IMR-90 (cell line): ENCODE results near the gene REPIN1. TPM values are rescaled to one million over a fixed set of nuclear protein-coding genes. Genes with fewer than 3 reads are reported as not detected.

Experiments used
- ATAC-seq: fragments of 200-7000 bp; cut with Tn5 transposase; 2 replicates; pipeline ENCODE4 v1.9.1; 2020; ENCODE audit warnings: low read depth, mild to moderate bottlenecking, moderate library complexity
- BruUV-seq: library from RNA; stranded (reverse); fragments of 400-500 nt; replicated peaks from 2 replicates; lab custom pipeline; 2021; lab: Mats Ljungman, UMichigan
- CTCF ChIA-PET: fragments of 300-600 bp; formaldehyde crosslinking; extraction: SDS; loops from one replicate; lab custom pipeline; 2021; ENCODE audit warnings: antibody characterized with exemption; lab: Yijun Ruan, JAX
- POLR2A ChIA-PET: fragments of 300-600 bp; sonication (Branson Sonifier 250); formaldehyde crosslinking; loops from one replicate; lab custom pipeline; 2022; ENCODE audit warnings: antibody characterized with exemption; ENCODE audit not compliant: unreplicated experiment; lab: Charles Lee
- DNase-seq: peaks from one replicate; pipeline ENCODE4 v3.0.0; 2013
- H2AFZ ChIP-seq: replicated peaks from 2 replicates; pipeline ENCODE3; 2013; ENCODE audit warnings: low read length, mild to moderate bottlenecking; ENCODE audit not compliant: poor library complexity
- H2AK5ac ChIP-seq: 2 replicates; pipeline ENCODE4 v1.6.1; 2013; ENCODE audit warnings: low read depth, low read length, inconsistent platforms
- H2AK9ac ChIP-seq: replicated peaks from 2 replicates; pipeline ENCODE3; 2013; ENCODE audit warnings: mild to moderate bottlenecking, low read depth, low read length, moderate library complexity; ENCODE audit not compliant: poor library complexity
- H2BK120ac ChIP-seq: 2 replicates; pipeline ENCODE4 v1.6.1; 2013; ENCODE audit warnings: low read depth, low read length, inconsistent platforms
- H2BK15ac ChIP-seq: 3 replicates; pipeline ENCODE4 v1.6.1; 2013; ENCODE audit warnings: low read depth, low read length, inconsistent platforms
- H2BK20ac ChIP-seq: 2 replicates; pipeline ENCODE4 v1.6.1; 2013; ENCODE audit warnings: low read depth, mild to moderate bottlenecking, inconsistent platforms, low read length, moderate library complexity
- H2BK5ac ChIP-seq: 2 replicates; pipeline ENCODE4 v1.6.1; 2013; ENCODE audit warnings: mild to moderate bottlenecking, low read depth, low read length, inconsistent platforms; ENCODE audit not compliant: poor library complexity, severe bottlenecking
- H3K14ac ChIP-seq: replicated peaks from 2 replicates; pipeline ENCODE4 v1.6.1; 2013; ENCODE audit warnings: low read depth, low read length, inconsistent platforms
- H3K18ac ChIP-seq: 2 replicates; pipeline ENCODE4 v1.6.1; 2013; ENCODE audit warnings: low read depth, low read length, control low read depth
- H3K23ac ChIP-seq: 2 replicates; pipeline ENCODE4 v1.6.1; 2013; ENCODE audit warnings: low read depth, low read length, inconsistent platforms
- H3K27ac ChIP-seq: 2 replicates; pipeline ENCODE4 v1.5.1; 2013; ENCODE audit warnings: mild to moderate bottlenecking, control low read depth, low read length; ENCODE audit not compliant: insufficient read depth
- H3K27me3 ChIP-seq: 2 replicates; pipeline ENCODE4 v1.6.1; 2013; ENCODE audit warnings: low read length; ENCODE audit not compliant: control insufficient read depth, insufficient read depth
- H3K36me3 ChIP-seq: 2 replicates; pipeline ENCODE4 v1.6.1; 2013; ENCODE audit warnings: low read length, mixed read lengths; ENCODE audit not compliant: control insufficient read depth, insufficient read depth
- H3K4ac ChIP-seq: 2 replicates; pipeline ENCODE4 v1.6.1; 2013; ENCODE audit warnings: low read depth, low read length, inconsistent platforms
- H3K4me1 ChIP-seq: 2 replicates; pipeline ENCODE4 v1.6.1; 2013; ENCODE audit warnings: low read length, mixed read lengths; ENCODE audit not compliant: control insufficient read depth, insufficient read depth
- H3K4me2 ChIP-seq: 2 replicates; pipeline ENCODE4 v1.6.1; 2013; ENCODE audit warnings: low read depth, mild to moderate bottlenecking, control low read depth, low read length, moderate library complexity
- H3K4me3 ChIP-seq: 2 replicates; pipeline ENCODE4 v1.5.1; 2013; ENCODE audit warnings: low read depth, mild to moderate bottlenecking, control low read depth, low read length, moderate library complexity; ENCODE audit not compliant: insufficient read depth
- H3K56ac ChIP-seq: 2 replicates; pipeline ENCODE4 v1.6.1; 2013; ENCODE audit warnings: low read length, inconsistent platforms; ENCODE audit not compliant: insufficient read depth; ENCODE audit errors: extremely low read depth
- H3K79me1 ChIP-seq, 2 experiments: 2 replicates each; pipeline ENCODE4 v1.6.1; 2013; ENCODE audit warnings: low read length in 2 of 2, inconsistent platforms in 1 of 2, low read depth in 1 of 2
- H3K9ac ChIP-seq: 2 replicates; pipeline ENCODE4 v1.6.1; 2013; ENCODE audit warnings: low read depth, low read length, control low read depth
- H3K9me1 ChIP-seq: 2 replicates; pipeline ENCODE4 v1.6.1; 2013; ENCODE audit warnings: low read length, inconsistent platforms; ENCODE audit not compliant: insufficient read depth
- H3K9me3 ChIP-seq: 2 replicates; pipeline ENCODE4 v1.6.1; 2013; ENCODE audit warnings: low read length; ENCODE audit not compliant: control insufficient read depth, insufficient read depth
- H4K20me1 ChIP-seq: 2 replicates; pipeline ENCODE4 v1.6.1; 2013; ENCODE audit warnings: low read length, inconsistent platforms; ENCODE audit not compliant: insufficient read depth
- H4K5ac ChIP-seq: 2 replicates; pipeline ENCODE4 v1.6.1; 2013; ENCODE audit warnings: mild to moderate bottlenecking, low read depth, low read length, control low read depth
- H4K8ac ChIP-seq, 2 experiments: 2 replicates each; pipeline ENCODE4 v1.6.1; 2013; ENCODE audit warnings: low read depth in 2 of 2, low read length in 2 of 2, control low read depth in 1 of 2, inconsistent platforms in 1 of 2
- H4K91ac ChIP-seq: 2 replicates; pipeline ENCODE4 v1.6.1; 2013; ENCODE audit warnings: low read depth, low read length, inconsistent platforms; ENCODE audit not compliant: insufficient read depth
- BHLHE40 ChIP-seq: fragments of 150-350 bp; IDR thresholded peaks from 2 replicates; pipeline ENCODE4 v1.6.1; 2016; ENCODE audit warnings: mild to moderate bottlenecking, low read depth, low read length
- CEBPB ChIP-seq: IDR thresholded peaks from 2 replicates; pipeline ENCODE4 v1.6.1; 2012; ENCODE audit warnings: low read depth, low read length, improper control_type of control experiment
- CHD1 ChIP-seq: IDR thresholded peaks from 2 replicates; pipeline ENCODE4 v1.6.1; 2012; ENCODE audit warnings: low read depth, low read length, improper control_type of control experiment
- CTCF ChIP-seq: conservative IDR thresholded peaks from 2 replicates; pipeline ENCODE4 v1.5.1; 2012; ENCODE audit warnings: mild to moderate bottlenecking, low read depth, low read length, improper control_type of control experiment
- ELK1 ChIP-seq: fragments of 150-350 bp; IDR thresholded peaks from 2 replicates; pipeline ENCODE4 v1.6.1; 2016; ENCODE audit warnings: low read depth, mild to moderate bottlenecking, low read length, moderate library complexity, borderline replicate concordance
- FOS ChIP-seq: fragments of 150-350 bp; IDR thresholded peaks from 2 replicates; pipeline ENCODE4 v1.6.1; 2016; ENCODE audit warnings: low read depth, low read length
- MAFK ChIP-seq: IDR thresholded peaks from 2 replicates; pipeline ENCODE4 v1.6.1; 2012; ENCODE audit warnings: low read depth, low read length, improper control_type of control experiment
- MAZ ChIP-seq: IDR thresholded peaks from 2 replicates; pipeline ENCODE4 v1.6.1; 2012; ENCODE audit warnings: low read depth, mild to moderate bottlenecking, low read length, improper control_type of control experiment, moderate library complexity, borderline replicate concordance
- MXI1 ChIP-seq: IDR thresholded peaks from 2 replicates; pipeline ENCODE4 v1.6.1; 2012; ENCODE audit warnings: low read depth, mild to moderate bottlenecking, low read length, moderate library complexity, borderline replicate concordance
- NFE2L2 ChIP-seq: fragments of 150-350 bp; IDR thresholded peaks from 2 replicates; pipeline ENCODE4 v1.6.1; 2016; ENCODE audit warnings: low read depth, mild to moderate bottlenecking, low read length
- POLR2A ChIP-seq: IDR thresholded peaks from 2 replicates; pipeline ENCODE4 v1.6.1; 2012; ENCODE audit warnings: mild to moderate bottlenecking, low read depth, low read length
- RAD21 ChIP-seq: IDR thresholded peaks from 2 replicates; pipeline ENCODE4 v1.6.1; 2012; ENCODE audit warnings: low read length, improper control_type of control experiment
- RCOR1 ChIP-seq: IDR thresholded peaks from 2 replicates; pipeline ENCODE4 v1.6.1; 2012; ENCODE audit warnings: mild to moderate bottlenecking, low read length, improper control_type of control experiment; ENCODE audit not compliant: insufficient replicate concordance
- RFX5 ChIP-seq: IDR thresholded peaks from 2 replicates; pipeline ENCODE4 v1.8.0; 2012; ENCODE audit warnings: low read depth, mild to moderate bottlenecking, low read length, moderate library complexity
- SMC3 ChIP-seq: fragments of 150-350 bp; IDR thresholded peaks from 2 replicates; pipeline ENCODE4 v1.6.1; 2016; ENCODE audit warnings: low read depth, mild to moderate bottlenecking, antibody characterized with exemption, low read length, moderate library complexity
- USF2 ChIP-seq: fragments of 150-350 bp; IDR thresholded peaks from 2 replicates; pipeline ENCODE4 v1.6.1; 2017; ENCODE audit warnings: mild to moderate bottlenecking, antibody characterized with exemption, low read length, low read depth
- WGBS, 2 experiments: methylation state at CpG; one replicate each; pipeline versions ENCODE4 v1.1.5 to v1.1.7; 2013; ENCODE audit warnings: missing lambda C conversion rate in 2 of 2; ENCODE audit not compliant: insufficient read length in 1 of 2; ENCODE audit errors: extremely low coverage in 2 of 2; 5-methylcytosine and 5-hydroxymethylcytosine counted together
- dilution Hi-C: fragments of 300-500 bp; cut with HindIII; formaldehyde crosslinking; loops from one replicate; pipeline ENCODE4 v1.14.3; 2018; ENCODE audit warnings: low sequenced_read_pairs; ENCODE audit not compliant: unreplicated experiment
- in situ Hi-C: fragments of 300-500 bp; cut with MboI; formaldehyde crosslinking; loops from 3 replicates; pipeline ENCODE4 v1.14.3; 2019; ENCODE audit warnings: low sequenced_read_pairs, inconsistent platforms, mixed read lengths
- intact Hi-C: fragments of 100-400 bp; cut with micrococcal nuclease; formaldehyde crosslinking; loops from 2 replicates; pipeline ENCODE4 v1.10.0; 2022
- polyA plus RNA-seq, 3 experiments: library from polyadenylated mRNA; depleted of rRNA; stranded (reverse); fragments of >200 nt; gene quantifications; 2 replicates each; pipeline ENCODE4 v1.2.3, GENCODE V29; 2012; ENCODE audit warnings: low replicate concordance in 1 of 3
- total RNA-seq: library from RNA; depleted of rRNA; stranded (reverse); fragments of >200 nt; gene quantifications from 2 replicates; pipeline ENCODE4 v1.2.3, GENCODE V29; 2012

REPIN1 gene
- total and polyA plus RNA-seq, 2 of the 4 experiments (the other 2 are of a cell fraction), result 19.4 to 50.6 TPM

GRCh38 chr7:150335774-150336112 lies 32.9 kb upstream of the REPIN1 start:
- CTCF ChIA-PET, result no interaction called here
- POLR2A ChIA-PET, result interaction anchor here (0.6 to 0.7 kb wide), 2 partner anchors 33 to 37 kb away, joined by 5 to 6 read pairs; partner anchors contain the start of gene REPIN1
- Histone ChIP-seq H3K9me3 (no peaks in the 10 kb centered on the region), H3K27ac (peak overlapping the region; percentile 87; the same call in 1 of the 2 replicates), H4K8ac (peak overlapping the region in 1 of 2 experiments; percentile 64; a peak in 2 of 4 replicates), H3K4me2 (peak overlapping the region; percentile 62; the same call in 1 of the 2 replicates), H3K14ac (peak overlapping the region; percentile 75), H2AFZ (peak overlapping the region; percentile 47), H3K27me3 (peaks cover 1% of the 10 kb centered on the region), H3K79me1 (no peaks in the 10 kb centered on the region), H2BK20ac (peak overlapping the region; percentile 77), H3K23ac (peak overlapping the region; percentile 52; the same call in 1 of the 2 replicates), H2BK120ac (peak overlapping the region; percentile 80), H4K20me1 (0 out of 2 replicates have a peak, but pooled peaks cover 3% of the 10 kb centered on the region), H4K5ac (peak overlapping the region; percentile 65), H2BK5ac (peak overlapping the region; percentile 58), H3K9ac (peak overlapping the region; percentile 27; the same call in 1 of the 2 replicates), H3K4me3 (no peak overlapping the region), H3K36me3 (no peaks in the 10 kb centered on the region), H3K56ac (no peak overlapping the region), H3K4me1 (peaks cover 28% of the 10 kb centered on the region), H2AK9ac (no peak overlapping the region), H2BK15ac (0 out of 3 replicates have a peak overlapping the region, but pooled peaks have one; percentile 6), H4K91ac (peak overlapping the region; percentile 64), H3K18ac (peak overlapping the region; percentile 68), H3K9me1 (peaks cover 11% of the 10 kb centered on the region; the same call in 1 of the 2 replicates), H3K4ac (peak overlapping the region; percentile 65), H2AK5ac (peak overlapping the region; percentile 66; the same call in 1 of the 2 replicates)
- 67% methylated on average over 1 of the region's 6 CpGs; no CpG with 5 or more reads in 1 of the 2 experiments for WGBS, 2 experiments
- no peak for DNase-seq
- in situ Hi-C loops (no loop called here), dilution Hi-C loops (no loop called here), intact Hi-C loops (loop anchor here (1.0 kb wide), 1 partner anchor 34 kb away; no protein-coding TSS in a partner anchor)
- BruUV-seq, result no TSS peak
- ATAC-seq, result no peak
- TF ChIP-seq RCOR1 (no peak), NFE2L2 (no peak), POLR2A (no peak), MAZ (no peak), CTCF (no peak), BHLHE40 (no peak), MAFK (no peak), USF2 (no peak), RAD21 (no peak), MXI1 (no peak), RFX5 (no peak), FOS (no peak), CEBPB (no peak), SMC3 (no peak), ELK1 (no peak), CHD1 (no peak)
